Mammary epithelial cell (primary cell): ENCODE data around the gene SLC8A2.

Experiments
- EZH2 ChIP-seq: IDR thresholded peaks from 2 replicates; pipeline ENCODE4 v1.6.1; 2012; ENCODE audit warnings: low read length, inconsistent platforms, borderline replicate concordance
- TF ChIP-seq, protein P1 (sequence below), 2 donors: IDR thresholded peaks in 1 of 2; conservative IDR thresholded peaks in 1 of 2; 2 replicates each; pipeline ENCODE4 v1.5.1; 2011 to 2012; ENCODE audit warnings: inconsistent platforms in 2 of 2, low read length in 2 of 2, mild to moderate bottlenecking in 2 of 2, control low read depth in 1 of 2, low read depth in 1 of 2; ENCODE audit not compliant: insufficient read depth in 1 of 2; ENCODE audit errors: extremely low read depth in 1 of 2

- no peak for TF ChIP-seq EZH2
- TF ChIP-seq, protein P1, sequence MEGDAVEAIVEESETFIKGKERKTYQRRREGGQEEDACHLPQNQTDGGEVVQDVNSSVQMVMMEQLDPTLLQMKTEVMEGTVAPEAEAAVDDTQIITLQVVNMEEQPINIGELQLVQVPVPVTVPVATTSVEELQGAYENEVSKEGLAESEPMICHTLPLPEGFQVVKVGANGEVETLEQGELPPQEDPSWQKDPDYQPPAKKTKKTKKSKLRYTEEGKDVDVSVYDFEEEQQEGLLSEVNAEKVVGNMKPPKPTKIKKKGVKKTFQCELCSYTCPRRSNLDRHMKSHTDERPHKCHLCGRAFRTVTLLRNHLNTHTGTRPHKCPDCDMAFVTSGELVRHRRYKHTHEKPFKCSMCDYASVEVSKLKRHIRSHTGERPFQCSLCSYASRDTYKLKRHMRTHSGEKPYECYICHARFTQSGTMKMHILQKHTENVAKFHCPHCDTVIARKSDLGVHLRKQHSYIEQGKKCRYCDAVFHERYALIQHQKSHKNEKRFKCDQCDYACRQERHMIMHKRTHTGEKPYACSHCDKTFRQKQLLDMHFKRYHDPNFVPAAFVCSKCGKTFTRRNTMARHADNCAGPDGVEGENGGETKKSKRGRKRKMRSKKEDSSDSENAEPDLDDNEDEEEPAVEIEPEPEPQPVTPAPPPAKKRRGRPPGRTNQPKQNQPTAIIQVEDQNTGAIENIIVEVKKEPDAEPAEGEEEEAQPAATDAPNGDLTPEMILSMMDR (conservative IDR thresholded peaks at IDR 0.05 in 1 of 2, IDR thresholded peaks at IDR 0.05 in 1 of 2; ENCODE audit: extremely low read depth in 1 of 2, insufficient read depth in 1 of 2, low read depth in 1 of 2, low read length in 2 of 2): no peak
These were observed 26.9 kb upstream of the SLC8A2 start for GRCh38 chr19:47498561-47498960.
